HepG2 (cell line): ENCODE data around the gene SYT1. TPM values are rescaled to one million over a fixed set of nuclear protein-coding genes. Genes with fewer than 3 reads are reported as not detected.

Experiments
- ATAC-seq: fragments of 200-7000 bp; cut with Tn5 transposase; 3 replicates; pipeline ENCODE4 v1.9.1; 2020; ENCODE audit warnings: mild to moderate bottlenecking, moderate library complexity
- BruUV-seq: library from RNA; stranded (reverse); fragments of 400-500 nt; replicated peaks from 2 replicates; lab custom pipeline; 2021; lab: Mats Ljungman, UMichigan
- CTCF ChIA-PET: fragments of 300-600 bp; formaldehyde crosslinking; extraction: SDS; loops from one replicate; lab custom pipeline; 2021; ENCODE audit warnings: low total read pairs, inconsistent platforms, low intra/inter-chr PET ratio; lab: Yijun Ruan, JAX
- POLR2A ChIA-PET: fragments of 350-600 bp; sonication (Branson Sonifier 250); formaldehyde crosslinking; loops from one replicate; lab custom pipeline; 2020; ENCODE audit warnings: antibody characterized with exemption, inconsistent platforms; lab: Yijun Ruan, JAX
- DNase-seq: peaks from one replicate; pipeline ENCODE4 v3.0.0-alpha.2; 2015; ENCODE audit warnings: low spot score
- FAIRE-seq: peaks from 3 replicates; lab custom pipeline; 2011; peaks lifted over from hg19 to GRCh38; lab: Jason Lieb, UNC
- H2AFZ ChIP-seq: one replicate; pipeline ENCODE4 v1.6.1; 2011; ENCODE audit warnings: low read length, inconsistent platforms
- H3K27ac ChIP-seq: fragments of 300-600 bp; 3 replicates; pipeline ENCODE4 v1.8.0; 2011; ENCODE audit warnings: mixed run types, mild to moderate bottlenecking, mixed read lengths, low read length, inconsistent platforms; ENCODE audit not compliant: insufficient read depth; ENCODE audit errors: extremely low read length
- H3K27me3 ChIP-seq, 2 experiments: fragments of 200-600 bp in 1 of 2; 2 replicates in 1 of 2; 3 replicates in 1 of 2; pipeline versions ENCODE4 v1.6.0 to v1.8.0; 2011; ENCODE audit warnings: low read length in 2 of 2, mild to moderate bottlenecking in 2 of 2, moderate library complexity in 2 of 2, inconsistent platforms in 1 of 2; ENCODE audit not compliant: insufficient read depth in 2 of 2, control insufficient read depth in 1 of 2
- H3K36me3 ChIP-seq, 2 experiments: fragments of 200-600 bp in 1 of 2; replicated peaks in 1 of 2; 2 replicates in 1 of 2; 3 replicates in 1 of 2; pipeline versions ENCODE4 v1.5.1 to v1.8.0; 2011; ENCODE audit warnings: low read length in 2 of 2, inconsistent platforms in 1 of 2; ENCODE audit not compliant: insufficient read depth in 2 of 2, control insufficient read depth in 1 of 2
- H3K4me1 ChIP-seq: 2 replicates; pipeline ENCODE4 v1.5.1; 2012; ENCODE audit warnings: low read length, inconsistent platforms; ENCODE audit not compliant: insufficient read depth
- H3K4me2 ChIP-seq: 2 replicates; pipeline ENCODE4 v1.6.0; 2011; ENCODE audit warnings: low read depth, low read length, inconsistent platforms
- H3K4me3 ChIP-seq, 3 experiments: fragments of 200-600 bp in 1 of 3; sonication (generic), shearing (Covaris generic) in 1 of 3; replicated peaks in 1 of 3; 2 replicates each; pipeline ENCODE4 v1.5.1; 2011 to 2016; ENCODE audit warnings: low read length in 3 of 3, inconsistent platforms in 2 of 3, low read depth in 2 of 3, mild to moderate bottlenecking in 2 of 3, control low read depth in 1 of 3, mixed read lengths in 1 of 3; ENCODE audit not compliant: insufficient read depth in 1 of 3
- H3K79me2 ChIP-seq: one replicate; pipeline ENCODE4 v1.6.1; 2011; ENCODE audit warnings: low read length, inconsistent platforms; ENCODE audit not compliant: insufficient read depth
- H3K9ac ChIP-seq: 2 replicates; pipeline ENCODE4 v1.6.0; 2011; ENCODE audit warnings: mild to moderate bottlenecking, low read depth, low read length, inconsistent platforms; ENCODE audit not compliant: insufficient read depth
- H3K9me3 ChIP-seq: 2 replicates; pipeline ENCODE4 v1.5.1; 2012; ENCODE audit warnings: mild to moderate bottlenecking, low read length
- H4K20me1 ChIP-seq: 2 replicates; pipeline ENCODE4 v1.6.0; 2011; ENCODE audit warnings: inconsistent platforms, mild to moderate bottlenecking, low read length, moderate library complexity; ENCODE audit not compliant: insufficient read depth
- ASH2L ChIP-seq: fragments of 300-600, 200-600 bp; sonication (generic); IDR thresholded peaks from 2 replicates; pipeline ENCODE4 v1.7.0; 2017; ENCODE audit warnings: low read depth, mild to moderate bottlenecking, moderate library complexity, mixed read lengths, low read length; ENCODE audit not compliant: insufficient read length
- ATF7 ChIP-seq, 2 experiments: fragments of 450-650 bp in 1 of 2; sonication (generic) in 1 of 2; formaldehyde crosslinking in 1 of 2; IDR thresholded peaks; 2 replicates each; pipeline versions ENCODE4 v1.4.0 to v1.6.1; 2016 to 2020; ENCODE audit warnings: antibody characterized with exemption in 1 of 2, mild to moderate bottlenecking in 1 of 2, missing genetic modification reagents in 1 of 2
- ATF7-NPFF ChIP-seq: sonication (generic); formaldehyde crosslinking; IDR thresholded peaks from 2 replicates; pipeline ENCODE4 v1.8.1; 2023; ENCODE audit warnings: mild to moderate bottlenecking, low read depth, missing genetic modification reagents, moderate library complexity
- FOSL1 ChIP-seq: sonication (generic); formaldehyde crosslinking; IDR thresholded peaks from 2 replicates; pipeline ENCODE4 v1.9.0; 2021; ENCODE audit warnings: missing genetic modification reagents, borderline replicate concordance
- GABPB1 ChIP-seq: IDR thresholded peaks from 2 replicates; pipeline ENCODE4 v1.6.1; 2016; ENCODE audit warnings: mild to moderate bottlenecking, missing genetic modification reagents, moderate library complexity, missing compliant biosample characterization
- GATAD1 ChIP-seq: IDR thresholded peaks from 2 replicates; pipeline ENCODE4 v1.6.1; 2016; ENCODE audit warnings: missing genetic modification reagents, missing compliant biosample characterization
- HNF4G ChIP-seq, 2 experiments: sonication (generic) in 1 of 2; formaldehyde crosslinking in 1 of 2; IDR thresholded peaks; 2 replicates each; pipeline versions ENCODE4 v1.4.0 to v1.6.1; 2011 to 2020; ENCODE audit warnings: borderline replicate concordance in 2 of 2, low read depth in 2 of 2, mild to moderate bottlenecking in 2 of 2, low read length in 1 of 2, missing genetic modification reagents in 1 of 2, moderate library complexity in 1 of 2
- KAT2B ChIP-seq: fragments of 150-350 bp; IDR thresholded peaks from 2 replicates; pipeline ENCODE4 v1.6.1; 2014; ENCODE audit warnings: low read depth, low read length, borderline replicate concordance
- KLF11 ChIP-seq: IDR thresholded peaks from 2 replicates; pipeline ENCODE4 v1.6.1; 2016; ENCODE audit warnings: missing compliant biosample characterization
- MAZ ChIP-seq, 2 experiments: sonication (generic) in 1 of 2; formaldehyde crosslinking in 1 of 2; IDR thresholded peaks; 2 replicates each; pipeline versions ENCODE4 v1.5.0 to v1.6.1; 2012 to 2020; ENCODE audit warnings: low read depth in 2 of 2, mild to moderate bottlenecking in 2 of 2, borderline replicate concordance in 1 of 2, improper control_type of control experiment in 1 of 2, low read length in 1 of 2, missing genetic modification reagents in 1 of 2, moderate library complexity in 1 of 2
- NBN ChIP-seq: fragments of 450-650 bp; conservative IDR thresholded peaks from 2 replicates; pipeline ENCODE4 v1.6.1; 2017
- NFKB2 ChIP-seq: sonication (generic); formaldehyde crosslinking; IDR thresholded peaks from 2 replicates; pipeline ENCODE4 v1.4.0; 2020; ENCODE audit warnings: missing genetic modification reagents, borderline replicate concordance
- PHF5A ChIP-seq: IDR thresholded peaks from one replicate; pipeline ENCODE4 v1.6.1; 2018; ENCODE audit warnings: low read depth, missing genetic modification reagents; ENCODE audit not compliant: unreplicated experiment
- RFX5 ChIP-seq: IDR thresholded peaks from 2 replicates; pipeline ENCODE4 v1.6.1; 2011; ENCODE audit warnings: low read depth, low read length, improper control_type of control experiment
- SETDB1 ChIP-seq: sonication (generic); formaldehyde crosslinking; IDR thresholded peaks from 2 replicates; pipeline ENCODE4 v1.5.1; 2020; ENCODE audit warnings: missing genetic modification reagents, mild to moderate bottlenecking, borderline replicate concordance
- ZBTB21 ChIP-seq: sonication (generic); formaldehyde crosslinking; IDR thresholded peaks from 2 replicates; pipeline ENCODE4 v1.4.0; 2020; ENCODE audit warnings: missing genetic modification reagents
- ZIK1 ChIP-seq: sonication (generic); formaldehyde crosslinking; IDR thresholded peaks from 2 replicates; pipeline ENCODE4 v1.5.0; 2020; ENCODE audit warnings: mild to moderate bottlenecking, low read depth, missing genetic modification reagents, borderline replicate concordance
- ZMAT5 ChIP-seq: sonication (generic); formaldehyde crosslinking; IDR thresholded peaks from 2 replicates; pipeline ENCODE4 v1.5.0; 2020; ENCODE audit warnings: mild to moderate bottlenecking, low read depth, missing genetic modification reagents, borderline replicate concordance
- ZNF44 ChIP-seq: sonication (generic); formaldehyde crosslinking; IDR thresholded peaks from 2 replicates; pipeline ENCODE4 v1.5.1; 2020; ENCODE audit warnings: mild to moderate bottlenecking, missing genetic modification reagents
- ZNF569 ChIP-seq: sonication (generic); formaldehyde crosslinking; IDR thresholded peaks from 2 replicates; pipeline ENCODE4 v1.5.0; 2020; ENCODE audit warnings: mild to moderate bottlenecking, missing genetic modification reagents, moderate library complexity, borderline replicate concordance
- ZSCAN9 ChIP-seq: IDR thresholded peaks from 2 replicates; pipeline ENCODE4 v1.6.1; 2016; ENCODE audit warnings: borderline replicate concordance
- WGBS: methylation state at CpG from one replicate; pipeline ENCODE4 v1.1.6; 2017; ENCODE audit warnings: low lambda C conversion rate; 5-methylcytosine and 5-hydroxymethylcytosine counted together
- in situ Hi-C: cut with HindIII; loops from 2 replicates; pipeline ENCODE4 v1.10.0; 2017; ENCODE audit warnings: low pct_unique_long_range_greater_than_20kb; ENCODE audit not compliant: extremely low pct_ligation_motif_present
- intact Hi-C: fragments of 100-400 bp; cut with micrococcal nuclease; formaldehyde crosslinking; loops from one replicate; pipeline ENCODE4 v1.10.0; 2022; ENCODE audit not compliant: unreplicated experiment
- polyA plus RNA-seq, 8 experiments: library from polyadenylated mRNA; depleted of rRNA in 3 of 8; stranded (reverse) in 7 of 8; unstranded in 1 of 8; fragments of >200 nt; fragmentation: Illumina TruSeq in 4 of 8; extraction: Trizol in 4 of 8; gene quantifications; 2 replicates each; pipeline versions ENCODE4 v1.2.1 to v1.2.3, GENCODE V29; 2011 to 2016; ENCODE audit warnings: low read depth in 4 of 8, missing spikeins in 1 of 8, mixed read lengths in 1 of 8; ENCODE audit not compliant: insufficient read depth in 1 of 8
- total RNA-seq, 5 experiments: library from RNA; depleted of rRNA; stranded (reverse); fragments of >200 nt; fragmentation: Illumina TruSeq; extraction: Trizol; gene quantifications; 2 replicates each; pipeline ENCODE4 v1.2.3, GENCODE V29; 2016; ENCODE audit warnings: low read depth in 1 of 5

SYT1 gene
- total and polyA plus RNA-seq, 2 of the 13 experiments (the other 11 are each of a cell fraction or from before 2014, with no cell fraction given): not detected

DNA sequence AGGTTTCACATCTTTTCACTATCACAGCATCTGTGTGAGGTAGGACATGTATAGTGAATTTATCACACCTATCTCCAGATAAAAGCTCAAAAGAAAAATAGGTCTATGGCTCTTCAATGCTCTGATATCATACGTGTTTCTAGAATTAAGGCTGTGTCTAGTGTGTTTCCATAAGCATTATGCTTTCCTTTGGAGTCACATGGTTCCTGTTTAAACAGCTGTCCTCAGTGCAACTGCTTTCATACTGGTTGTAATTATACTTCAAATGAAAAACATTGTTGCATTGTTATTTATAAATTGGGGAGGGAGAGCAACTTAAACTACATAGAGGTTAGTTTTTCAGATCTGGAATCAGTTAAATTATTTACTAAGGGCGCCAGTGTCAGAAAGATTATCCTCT is 151.6 kb downstream of the SYT1 start:
- Histone ChIP-seq H3K4me2 (no peak overlapping the region), H2AFZ (no peak overlapping the region), H3K4me3 (no peak overlapping the region), H3K36me3 (no peaks in the 10 kb centered on the region), H3K27ac (no peak overlapping the region), H4K20me1 (no peaks in the 10 kb centered on the region), H3K27me3 (no peaks in the 10 kb centered on the region), H3K9ac (no peak overlapping the region), H3K79me2 (no peaks in the 10 kb centered on the region)
- CTCF ChIA-PET: no interaction called here
- 0% methylated on average over 2 of the region's 2 CpGs for WGBS
- intact Hi-C loops: no loop called here
- BruUV-seq: no TSS peak
- no peak for ATAC-seq
- no peak for TF ChIP-seq KAT2B
- TF ChIP-seq FOSL1 (CRISPR knock-in tag): no peak
- TF ChIP-seq RFX5: no peak
- no peak for TF ChIP-seq PHF5A (CRISPR knock-in tag)
- no peak for TF ChIP-seq SETDB1 (CRISPR knock-in tag)
- no peak for TF ChIP-seq ATF7 (IDR thresholded peaks at IDR 0.05)
- TF ChIP-seq ATF7 (CRISPR knock-in tag; IDR thresholded peaks at IDR 0.05): no peak
- no peak for TF ChIP-seq ZBTB21 (CRISPR knock-in tag)
- TF ChIP-seq ZSCAN9 (CRISPR knock-in tag): no peak
- no peak for TF ChIP-seq GABPB1
- TF ChIP-seq NFKB2 (CRISPR knock-in tag): no peak
- TF ChIP-seq, all 625 proteins: peak for 0
- H3K9me3 ChIP-seq: no peaks in the 10 kb centered on the region
- POLR2A ChIA-PET: no interaction called here
- FAIRE-seq: no peak
- in situ Hi-C loops: no loop called here
- no peak for DNase-seq
- H3K4me1 ChIP-seq: no peaks in the 10 kb centered on the region

DNA sequence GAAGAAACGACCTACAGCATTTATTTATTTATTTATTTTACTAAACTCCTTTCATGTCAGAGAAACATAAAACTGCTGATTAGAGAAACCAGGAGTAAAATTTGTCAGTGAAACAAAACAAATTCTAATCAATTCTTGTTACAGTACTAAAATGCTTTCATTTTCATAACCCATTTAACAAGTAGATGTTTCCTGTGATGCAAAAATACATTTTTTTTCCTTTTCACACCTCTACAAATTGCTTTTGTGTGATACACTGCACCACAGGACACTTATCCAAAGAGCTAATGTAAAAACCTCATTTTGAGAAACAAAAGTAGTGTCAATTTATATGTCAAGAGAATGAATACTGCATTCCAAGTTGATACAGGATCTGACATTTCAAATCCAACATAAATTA is 155.1 kb downstream of the SYT1 start:
- FAIRE-seq (no peak), DNase-seq (no peak), ATAC-seq (no peak)
- H3K9ac ChIP-seq: no peak overlapping the region
- WGBS: 0% methylated on average over 1 of the region's 1 CpG
- no peaks in the 10 kb centered on the region for H3K79me2 ChIP-seq
- H3K36me3 ChIP-seq: no peaks in the 10 kb centered on the region
- H3K9me3 ChIP-seq: no peaks in the 10 kb centered on the region
- no peak overlapping the region for H3K27ac ChIP-seq
- ChIA-PET POLR2A (no interaction called here), CTCF (no interaction called here)
- no peaks in the 10 kb centered on the region for H3K4me1 ChIP-seq
- in situ Hi-C loops (no loop called here), intact Hi-C loops (no loop called here)
- H3K27me3 ChIP-seq: no peaks in the 10 kb centered on the region
- no TSS peak for BruUV-seq
- no peaks in the 10 kb centered on the region for H4K20me1 ChIP-seq
- no peak overlapping the region for H3K4me3 ChIP-seq
- H3K4me2 ChIP-seq: no peak overlapping the region
- no peak overlapping the region for H2AFZ ChIP-seq
- TF ChIP-seq KLF11 (CRISPR knock-in tag): no peak
- TF ChIP-seq ASH2L: no peak
- no peak for TF ChIP-seq GATAD1 (CRISPR knock-in tag)
- TF ChIP-seq ZMAT5 (CRISPR knock-in tag): no peak
- TF ChIP-seq HNF4G (IDR thresholded peaks at IDR 0.05; ENCODE audit: borderline replicate concordance, low read depth, low read length): no peak
- TF ChIP-seq HNF4G (CRISPR knock-in tag; IDR thresholded peaks at IDR 0.05; ENCODE audit: borderline replicate concordance, low read depth): no peak
- TF ChIP-seq ATF7-NPFF: no peak
- no peak for TF ChIP-seq NBN
- no peak for TF ChIP-seq ZIK1 (CRISPR knock-in tag)
- TF ChIP-seq MAZ (IDR thresholded peaks at IDR 0.05; ENCODE audit: borderline replicate concordance, low read depth, low read length): no peak
- no peak for TF ChIP-seq MAZ (CRISPR knock-in tag; IDR thresholded peaks at IDR 0.05; ENCODE audit: low read depth)
- no peak for TF ChIP-seq ZNF569 (CRISPR knock-in tag)
- no peak for TF ChIP-seq ZNF44 (CRISPR knock-in tag)
